ENCODE data around the gene ARHGDIG. TPM values are rescaled to one million over a fixed set of nuclear protein-coding genes. Genes with fewer than 3 reads are reported as not detected.

The ARHGDIG gene
- total RNA-seq, 1 donor from 2014 or later = 5.0 TPM

DNA sequence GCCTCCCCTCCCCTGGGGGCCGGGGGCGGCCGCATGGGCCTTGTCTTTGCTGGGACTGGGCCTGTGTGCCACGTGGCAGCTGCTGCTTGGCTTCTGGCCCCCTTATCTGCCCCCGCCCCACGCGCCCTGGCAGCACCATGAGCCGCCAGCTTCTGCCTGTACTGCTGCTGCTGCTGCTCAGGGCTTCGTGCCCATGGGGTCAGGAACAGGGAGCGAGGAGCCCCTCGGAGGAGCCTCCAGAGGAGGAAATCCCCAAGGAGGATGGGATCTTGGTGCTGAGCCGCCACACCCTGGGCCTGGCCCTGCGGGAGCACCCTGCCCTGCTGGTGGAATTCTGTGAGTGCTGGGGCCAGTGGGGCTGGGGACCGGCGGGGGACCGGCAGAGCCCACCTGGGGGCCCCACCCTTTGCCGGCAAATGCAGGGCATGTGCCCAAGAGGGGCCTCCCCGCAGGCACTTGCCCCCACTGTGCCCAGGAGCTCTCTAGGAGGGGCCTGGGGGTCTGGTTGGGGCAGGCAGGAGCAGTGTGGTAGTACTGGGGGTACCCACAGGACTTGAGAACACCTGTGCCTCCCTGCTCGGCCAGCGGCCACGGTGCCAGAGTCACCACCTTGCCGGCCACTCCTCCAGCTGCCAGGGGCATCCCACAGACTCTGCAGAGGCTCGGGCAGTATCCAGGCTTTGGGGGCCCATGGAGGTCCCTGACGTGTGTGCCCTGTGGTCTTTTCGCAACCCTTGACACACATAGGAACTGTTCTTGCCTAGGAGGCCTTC lies 2.8 kb downstream of the ARHGDIG start, which contains the start of gene PDIA2:
Gene PDIA2 (plus strand): TSS at position 132 of the 773 bp plus-strand sequence. CDS start 6 bp downstream, at position 138.
- no peak within 1 kb of the TSS for H3K9ac ChIP-seq (ENCODE audit: low read length)
- no peak for DNase-seq (ENCODE audit: low read depth)
- no peaks in the 10 kb centered on the region for H3K9me3 Mint-ChIP-seq (ENCODE audit: unreplicated experiment)
- H4K20me1 ChIP-seq (ENCODE audit: insufficient read depth, low read length) = peaks cover 4% of the 10 kb centered on the region
- no peak within 1 kb of the TSS for H3K27ac ChIP-seq (ENCODE audit: low read depth, low read length)
- peaks cover 7% of the 10 kb centered on the region for H3K27me3 ChIP-seq (ENCODE audit: insufficient read depth, low read length)
- no peaks in the 10 kb centered on the region for H3K4me1 Mint-ChIP-seq (ENCODE audit: low read depth, unreplicated experiment)
- H3K4me3 Mint-ChIP-seq (ENCODE audit: unreplicated experiment) = no peak within 1 kb of the TSS
- H3K4me1 ChIP-seq (ENCODE audit: insufficient read depth, low read length) = no peaks in the 10 kb centered on the region
- H3K79me2 ChIP-seq (ENCODE audit: insufficient read depth, low read length) = no peaks in the 10 kb centered on the region
- H3K27me3 Mint-ChIP-seq (ENCODE audit: low read depth, unreplicated experiment) = peaks cover 5% of the 10 kb centered on the region
- H3K36me3 ChIP-seq (ENCODE audit: insufficient read depth, low read length) = no peaks in the 10 kb centered on the region
- no peaks in the 10 kb centered on the region for H3K9me3 ChIP-seq (ENCODE audit: insufficient read depth, low read depth, low read length)
- H2AFZ ChIP-seq (ENCODE audit: low read depth, low read length) = no peak within 1 kb of the TSS
- H3K4me3 ChIP-seq (ENCODE audit: insufficient read depth, low read depth, low read length) = no peak within 1 kb of the TSS
- H3K27ac Mint-ChIP-seq (ENCODE audit: unreplicated experiment) = no peak within 1 kb of the TSS
- TF ChIP-seq, protein P1, sequence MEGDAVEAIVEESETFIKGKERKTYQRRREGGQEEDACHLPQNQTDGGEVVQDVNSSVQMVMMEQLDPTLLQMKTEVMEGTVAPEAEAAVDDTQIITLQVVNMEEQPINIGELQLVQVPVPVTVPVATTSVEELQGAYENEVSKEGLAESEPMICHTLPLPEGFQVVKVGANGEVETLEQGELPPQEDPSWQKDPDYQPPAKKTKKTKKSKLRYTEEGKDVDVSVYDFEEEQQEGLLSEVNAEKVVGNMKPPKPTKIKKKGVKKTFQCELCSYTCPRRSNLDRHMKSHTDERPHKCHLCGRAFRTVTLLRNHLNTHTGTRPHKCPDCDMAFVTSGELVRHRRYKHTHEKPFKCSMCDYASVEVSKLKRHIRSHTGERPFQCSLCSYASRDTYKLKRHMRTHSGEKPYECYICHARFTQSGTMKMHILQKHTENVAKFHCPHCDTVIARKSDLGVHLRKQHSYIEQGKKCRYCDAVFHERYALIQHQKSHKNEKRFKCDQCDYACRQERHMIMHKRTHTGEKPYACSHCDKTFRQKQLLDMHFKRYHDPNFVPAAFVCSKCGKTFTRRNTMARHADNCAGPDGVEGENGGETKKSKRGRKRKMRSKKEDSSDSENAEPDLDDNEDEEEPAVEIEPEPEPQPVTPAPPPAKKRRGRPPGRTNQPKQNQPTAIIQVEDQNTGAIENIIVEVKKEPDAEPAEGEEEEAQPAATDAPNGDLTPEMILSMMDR (IDR thresholded peaks at IDR 0.05; ENCODE audit: insufficient read depth, low read depth, low read length) = no peak
- TF ChIP-seq EZH2 (IDR thresholded peaks at IDR 0.05; ENCODE audit: insufficient read depth, low read length) = no peak
- peaks cover 5% of the 10 kb centered on the region for H3K36me3 Mint-ChIP-seq (ENCODE audit: low read depth, unreplicated experiment)
- FAIRE-seq = no peak
- H3K4me2 ChIP-seq (ENCODE audit: low read length) = no peak within 1 kb of the TSS

- no peaks in the 10 kb centered on the region for H3K27me3 Mint-ChIP-seq (ENCODE audit: low read depth, unreplicated experiment)
- FAIRE-seq = no peak
- no peaks in the 10 kb centered on the region for H3K36me3 ChIP-seq (ENCODE audit: insufficient read depth, low read length)
- H3K9me3 Mint-ChIP-seq (ENCODE audit: unreplicated experiment) = no peaks in the 10 kb centered on the region
- H3K4me2 ChIP-seq (ENCODE audit: low read length) = no peak overlapping the region
- no peak for DNase-seq (ENCODE audit: low read depth)
- H3K4me3 ChIP-seq (ENCODE audit: insufficient read depth, low read depth, low read length) = no peak overlapping the region
- H4K20me1 ChIP-seq (ENCODE audit: insufficient read depth, low read length) = no peaks in the 10 kb centered on the region
- H3K4me1 Mint-ChIP-seq (ENCODE audit: low read depth, unreplicated experiment) = no peaks in the 10 kb centered on the region
- H3K9me3 ChIP-seq (ENCODE audit: insufficient read depth, low read depth, low read length) = no peaks in the 10 kb centered on the region
- no peak overlapping the region for H3K4me3 Mint-ChIP-seq (ENCODE audit: unreplicated experiment)
- H3K79me2 ChIP-seq (ENCODE audit: insufficient read depth, low read length) = no peaks in the 10 kb centered on the region
- peaks cover 5% of the 10 kb centered on the region for H3K27me3 ChIP-seq (ENCODE audit: insufficient read depth, low read length)
- no peak overlapping the region for H3K9ac ChIP-seq (ENCODE audit: low read length)
- no peaks in the 10 kb centered on the region for H3K4me1 ChIP-seq (ENCODE audit: insufficient read depth, low read length)
- no peak overlapping the region for H2AFZ ChIP-seq (ENCODE audit: low read depth, low read length)
- peaks cover 5% of the 10 kb centered on the region for H3K36me3 Mint-ChIP-seq (ENCODE audit: low read depth, unreplicated experiment)
- no peak overlapping the region for H3K27ac ChIP-seq (ENCODE audit: low read depth, low read length)
- H3K27ac Mint-ChIP-seq (ENCODE audit: unreplicated experiment) = no peak overlapping the region
- no peak for TF ChIP-seq EZH2 (IDR thresholded peaks at IDR 0.05; ENCODE audit: insufficient read depth, low read length)
- TF ChIP-seq, protein P1 (IDR thresholded peaks at IDR 0.05; ENCODE audit: insufficient read depth, low read depth, low read length) = no peak
Measured at GRCh38 chr16:284204-285120, 4.1 kb downstream of the ARHGDIG start.
